CD4-positive, alpha-beta T cell treated with Interleukin-6 at 100 ng/mL for 8 hours (primary cell): ENCODE data around the gene CALML6.
"Not testable (repeated sequence)": the region's sequence is repeated elsewhere in the genome, so short reads cannot be mapped to it uniquely, and the experiment has no call there.

Source experiments
- DNase-seq: peaks from one replicate; pipeline ENCODE4 v3.0.0-alpha.2; 2020; ENCODE audit warnings: mixed read lengths, low spot score

CALML6 gene

GRCh38 chr1:1914971-1915692 lies at the start of gene CALML6:
Gene CALML6 (plus strand): TSS chr1:1915260. CDS start chr1:1915281, 21 bp downstream.
- no peak for DNase-seq

GRCh38 chr1:1867164-1867563 lies 47.9 kb upstream of the CALML6 start:
- no peak for DNase-seq

GRCh38 chr1:1869469-1869868 lies 45.6 kb upstream of the CALML6 start:
- DNase-seq = no peak

- DNase-seq = no peak
Observed at GRCh38 chr1:1872329-1872994, 42.6 kb upstream of the CALML6 start.

GRCh38 chr1:1873186-1873585 lies 41.9 kb upstream of the CALML6 start:
- DNase-seq = no peak

- no peak for DNase-seq
Observed at GRCh38 chr1:1874901-1875300, 40.2 kb upstream of the CALML6 start.

- DNase-seq = no peak
Observed at GRCh38 chr1:1875932-1876331, 39.1 kb upstream of the CALML6 start.

- DNase-seq = no peak
Observed at GRCh38 chr1:1876335-1876930, 38.6 kb upstream of the CALML6 start.

GRCh38 chr1:1877865-1878436 lies 37.1 kb upstream of the CALML6 start:
- no peak for DNase-seq

GRCh38 chr1:1879942-1880341 lies 35.1 kb upstream of the CALML6 start:
- no peak for DNase-seq

- no peak for DNase-seq
Observed at GRCh38 chr1:1880617-1881312, 34.3 kb upstream of the CALML6 start.

- no peak for DNase-seq
Observed at GRCh38 chr1:1881727-1882126, 33.3 kb upstream of the CALML6 start.

GRCh38 chr1:1883092-1883873 lies 31.8 kb upstream of the CALML6 start:
- DNase-seq = no peak

- not testable (repeated sequence) for DNase-seq
Observed at GRCh38 chr1:1883890-1884289, 31.2 kb upstream of the CALML6 start.

GRCh38 chr1:1889090-1889750 lies 25.8 kb upstream of the CALML6 start:
- no peak for DNase-seq

GRCh38 chr1:1889847-1890505 lies 25.1 kb upstream of the CALML6 start:
- peak; percentile 25 for DNase-seq

GRCh38 chr1:1890506-1891348 lies 24.3 kb upstream of the CALML6 start, which contains the start of gene GNB1:
Gene GNB1 (minus strand): TSS chr1:1891087. CDS start chr1:1825453, 65,634 bp downstream.
- DNase-seq = peak; percentile 82

GRCh38 chr1:1891349-1892078 lies 23.5 kb upstream of the CALML6 start:
- DNase-seq = peak; percentile 82
